Prostate gland (tissue), 2 donors: ENCODE data around the gene GOLM1. TPM values are rescaled to one million over a fixed set of nuclear protein-coding genes. Genes with fewer than 3 reads are reported as not detected.

Source experiments
- DNase-seq: peaks from one replicate; pipeline ENCODE4 v3.0.0-alpha.2; 2019; ENCODE audit warnings: low spot score
- H3K27ac ChIP-seq, 2 donors: fragments of 200-600 bp; sonication (generic); 2 replicates each; pipeline ENCODE4 v1.5.1; 2017 to 2019
- H3K27me3 ChIP-seq: fragments of 200-600 bp; sonication (generic); replicated peaks from 2 replicates; pipeline ENCODE4 v1.5.1; 2019; ENCODE audit not compliant: insufficient read depth
- H3K36me3 ChIP-seq, 2 donors: fragments of 200-600 bp; sonication (generic); 1 replicate in 1 of 2; 2 replicates in 1 of 2; pipeline versions ENCODE4 v1.5.1 to v1.8.1; 2017 to 2019
- H3K4me1 ChIP-seq: fragments of 200-600 bp; sonication (generic); replicated peaks from 2 replicates; pipeline ENCODE4 v1.5.1; 2019
- H3K4me3 ChIP-seq, 2 donors: fragments of 200-600 bp; sonication (generic); 2 replicates each; pipeline ENCODE4 v1.5.1; 2017 to 2019
- H3K9me3 ChIP-seq: fragments of 200-600 bp; sonication (generic); 2 replicates; pipeline ENCODE4 v1.5.1; 2017
- POLR2A ChIP-seq: fragments of 450-650 bp; IDR thresholded peaks from one replicate; pipeline ENCODE4 v1.6.1; 2016; ENCODE audit warnings: antibody characterized with exemption, mild to moderate bottlenecking
- POLR2AphosphoS5 ChIP-seq: sonication (generic); formaldehyde crosslinking; IDR thresholded peaks from one replicate; pipeline ENCODE4 v1.6.1; 2017; ENCODE audit warnings: antibody characterized with exemption
- WGBS: methylation state at CpG from one replicate; pipeline ENCODE4 v1.1.5; 2018; 5-methylcytosine and 5-hydroxymethylcytosine counted together
- intact Hi-C: fragments of 100-400 bp; cut with DNase I; formaldehyde crosslinking; loops from one replicate; pipeline ENCODE4 v1.14.2; 2022
- total RNA-seq, 2 donors: library from RNA; depleted of rRNA; stranded (reverse); fragments of >200 nt; gene quantifications; one replicate each; pipeline ENCODE4 v1.1.0, GENCODE V29; 2016
- TF ChIP-seq, protein P1 (sequence below), 4 experiments: fragments of 200-600 bp in 2 of 4; fragments of 450-650 bp in 2 of 4; sonication (generic) in 2 of 4; IDR thresholded peaks; 1 replicate in 3 of 4; 2 replicates in 1 of 4; pipeline ENCODE4 v1.5.1; 2016 to 2019; ENCODE audit warnings: antibody characterized with exemption in 4 of 4, mild to moderate bottlenecking in 2 of 4, moderate library complexity in 2 of 4

GOLM1 gene
- total RNA-seq, 2 donors from 2014 or later = 53.4 to 162 TPM

DNA sequence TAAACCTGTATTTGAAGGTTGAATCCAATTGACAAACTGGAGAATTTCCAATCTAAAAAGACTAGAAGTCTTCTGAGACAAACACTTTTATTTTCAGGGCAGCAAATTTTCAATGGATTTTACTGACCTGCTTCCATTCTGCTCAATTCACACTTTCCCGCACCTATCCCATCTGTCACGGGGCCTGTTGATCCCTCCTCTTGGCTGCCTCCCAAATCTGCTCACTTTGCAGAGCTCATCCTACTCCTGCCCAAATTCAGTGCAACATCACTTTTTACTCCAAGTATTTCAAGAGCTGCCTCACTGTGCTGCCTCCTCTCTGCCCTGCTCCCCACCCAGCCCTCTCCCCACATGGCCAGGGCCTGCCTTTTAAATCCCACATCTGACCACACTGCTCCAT lies 35.1 kb downstream of the GOLM1 start:
- no peaks in the 10 kb centered on the region for H3K27me3 ChIP-seq
- no peak for TF ChIP-seq POLR2AphosphoS5
- no peak for TF ChIP-seq POLR2A
- TF ChIP-seq, protein P1, sequence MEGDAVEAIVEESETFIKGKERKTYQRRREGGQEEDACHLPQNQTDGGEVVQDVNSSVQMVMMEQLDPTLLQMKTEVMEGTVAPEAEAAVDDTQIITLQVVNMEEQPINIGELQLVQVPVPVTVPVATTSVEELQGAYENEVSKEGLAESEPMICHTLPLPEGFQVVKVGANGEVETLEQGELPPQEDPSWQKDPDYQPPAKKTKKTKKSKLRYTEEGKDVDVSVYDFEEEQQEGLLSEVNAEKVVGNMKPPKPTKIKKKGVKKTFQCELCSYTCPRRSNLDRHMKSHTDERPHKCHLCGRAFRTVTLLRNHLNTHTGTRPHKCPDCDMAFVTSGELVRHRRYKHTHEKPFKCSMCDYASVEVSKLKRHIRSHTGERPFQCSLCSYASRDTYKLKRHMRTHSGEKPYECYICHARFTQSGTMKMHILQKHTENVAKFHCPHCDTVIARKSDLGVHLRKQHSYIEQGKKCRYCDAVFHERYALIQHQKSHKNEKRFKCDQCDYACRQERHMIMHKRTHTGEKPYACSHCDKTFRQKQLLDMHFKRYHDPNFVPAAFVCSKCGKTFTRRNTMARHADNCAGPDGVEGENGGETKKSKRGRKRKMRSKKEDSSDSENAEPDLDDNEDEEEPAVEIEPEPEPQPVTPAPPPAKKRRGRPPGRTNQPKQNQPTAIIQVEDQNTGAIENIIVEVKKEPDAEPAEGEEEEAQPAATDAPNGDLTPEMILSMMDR (IDR thresholded peaks at IDR 0.05) = no peak
- H3K9me3 ChIP-seq = no peaks in the 10 kb centered on the region
- intact Hi-C loops = no loop called here
- no peak overlapping the region for H3K27ac ChIP-seq
- DNase-seq = no peak
- no peak overlapping the region for H3K4me3 ChIP-seq
- H3K4me1 ChIP-seq = no peaks in the 10 kb centered on the region
- WGBS = 76% methylated on average over 2 of the region's 2 CpGs
- H3K36me3 ChIP-seq = no peaks in the 10 kb centered on the region

DNA sequence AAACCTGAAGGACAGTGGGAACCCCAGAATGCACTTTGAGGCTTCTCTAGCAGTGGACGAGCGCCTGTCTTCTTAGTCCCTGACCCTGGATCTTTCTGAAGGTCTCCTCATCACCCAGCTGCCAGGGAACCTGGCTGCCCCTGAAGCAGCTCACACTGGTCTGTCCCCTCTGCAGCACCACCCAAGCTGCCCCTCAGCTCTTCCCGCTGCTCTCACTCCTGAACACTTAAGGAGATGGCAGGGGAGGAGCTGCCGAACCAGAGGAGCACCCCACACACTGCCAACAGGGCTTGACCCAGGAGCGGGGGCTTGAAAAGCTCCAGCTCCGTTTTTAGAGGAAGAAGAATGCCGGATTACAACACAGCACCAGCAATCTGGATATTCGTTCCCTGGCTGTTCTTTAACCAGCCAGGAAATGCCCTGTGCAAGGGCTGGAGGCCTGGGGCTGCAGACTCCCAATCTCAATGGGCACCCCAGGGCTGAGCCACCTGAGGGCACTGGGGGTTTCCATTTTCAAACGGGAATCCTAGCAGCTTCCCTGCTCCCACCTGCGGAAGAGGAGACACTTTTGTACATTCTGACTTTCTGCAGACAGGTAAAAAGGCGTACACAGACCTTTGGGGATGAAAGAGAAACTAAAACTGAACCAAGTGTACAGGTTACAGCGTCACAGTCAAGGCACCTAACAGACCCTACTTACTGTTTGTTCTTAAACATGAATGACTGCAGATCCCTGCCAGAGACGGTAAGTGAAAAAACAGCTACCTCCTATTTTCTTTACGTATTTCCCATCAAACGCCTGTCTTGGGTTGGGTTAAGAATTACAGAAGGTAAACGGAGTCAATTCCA lies 36.3 kb downstream of the GOLM1 start:
- TF ChIP-seq, protein P1 (IDR thresholded peaks at IDR 0.05) = no peak
- TF ChIP-seq POLR2AphosphoS5 (no peak), POLR2A (no peak)
- intact Hi-C loops = no loop called here
- Histone ChIP-seq H3K36me3 (no peaks in the 10 kb centered on the region), H3K4me1 (no peaks in the 10 kb centered on the region), H3K4me3 (no peak overlapping the region), H3K27me3 (no peaks in the 10 kb centered on the region), H3K9me3 (no peaks in the 10 kb centered on the region), H3K27ac (no peak overlapping the region)
- DNase-seq = no peak
- 87% methylated on average over 16 of the region's 16 CpGs for WGBS

DNA sequence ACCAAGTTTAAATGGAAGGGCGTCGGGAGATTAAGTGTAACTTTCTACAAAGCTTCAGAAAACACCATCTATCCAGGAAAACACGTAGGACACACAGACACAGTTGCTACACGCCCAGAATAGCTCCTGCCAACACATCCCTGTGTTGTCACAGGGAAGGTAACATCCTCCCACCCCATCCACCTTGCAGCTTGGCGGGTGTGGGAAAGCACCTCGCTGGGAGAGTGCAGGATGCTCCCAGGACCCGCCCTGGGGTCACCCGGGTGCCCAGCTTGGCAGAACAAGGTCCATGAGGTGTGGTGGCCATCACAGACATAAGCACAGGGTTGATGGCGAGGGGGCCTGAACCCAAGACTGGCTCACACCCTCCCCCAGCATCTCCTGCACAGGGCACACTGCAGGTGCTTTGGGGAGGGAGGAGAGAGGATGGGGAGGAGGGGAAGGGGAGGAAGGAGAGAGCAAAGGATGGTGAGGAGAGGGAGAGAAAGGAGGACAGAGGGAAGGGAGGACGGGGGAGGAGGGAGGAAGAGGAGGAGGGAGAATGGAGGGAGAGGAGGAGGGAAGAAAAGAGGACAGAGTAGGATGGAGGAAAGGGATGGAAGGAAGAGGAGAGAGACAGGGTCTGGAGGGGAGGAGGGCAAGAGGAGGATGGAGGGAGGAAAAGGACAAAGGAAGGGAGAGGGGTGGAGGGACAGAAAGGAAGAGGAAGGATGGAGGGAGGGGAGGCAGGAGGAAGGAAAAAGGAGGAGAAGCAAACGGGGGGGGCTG lies 37.2 kb downstream of the GOLM1 start:
- WGBS = 77% methylated on average over 11 of the region's 11 CpGs
- H3K4me3 ChIP-seq = no peak overlapping the region
- H3K36me3 ChIP-seq = no peaks in the 10 kb centered on the region
- no peaks in the 10 kb centered on the region for H3K4me1 ChIP-seq
- TF ChIP-seq POLR2AphosphoS5 = no peak
- TF ChIP-seq, protein P1 (IDR thresholded peaks at IDR 0.05) = no peak
- no peak for TF ChIP-seq POLR2A
- DNase-seq = no peak
- intact Hi-C loops = no loop called here
- H3K27ac ChIP-seq = no peak overlapping the region
- no peaks in the 10 kb centered on the region for H3K9me3 ChIP-seq
- no peaks in the 10 kb centered on the region for H3K27me3 ChIP-seq

DNA sequence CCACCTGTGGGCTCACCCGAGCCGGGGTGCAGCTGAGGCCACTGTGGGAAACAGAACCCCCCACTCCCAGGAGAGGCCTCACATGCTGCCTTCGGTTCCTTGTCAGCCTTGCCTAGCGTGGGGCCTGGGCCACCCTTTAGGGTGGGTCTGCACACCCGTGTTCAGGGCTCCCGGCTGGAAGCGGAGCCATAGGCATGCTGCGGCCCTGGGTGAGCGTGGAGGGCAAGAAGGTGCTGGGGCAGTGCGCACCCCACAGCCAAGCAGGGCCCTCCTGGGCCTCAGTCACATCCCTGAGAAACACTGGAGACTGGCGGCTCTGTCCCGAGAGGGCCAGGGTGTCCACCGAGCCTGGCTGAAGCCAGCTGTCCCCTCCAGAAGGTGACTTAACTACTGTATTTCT lies 41.9 kb downstream of the GOLM1 start:
- intact Hi-C loops = no loop called here
- Histone ChIP-seq H3K36me3 (no peaks in the 10 kb centered on the region), H3K9me3 (no peaks in the 10 kb centered on the region), H3K4me3 (no peak overlapping the region), H3K27ac (no peak overlapping the region), H3K4me1 (no peaks in the 10 kb centered on the region), H3K27me3 (no peaks in the 10 kb centered on the region)
- no peak for DNase-seq
- TF ChIP-seq, protein P1 (IDR thresholded peaks at IDR 0.05) = no peak
- TF ChIP-seq POLR2A (no peak), POLR2AphosphoS5 (no peak)
- WGBS = 96% methylated on average over 7 of the region's 13 CpGs
